Endothelial cell of umbilical vein (primary cell): ENCODE data around the gene SCAMP2. TPM values are rescaled to one million over a fixed set of nuclear protein-coding genes. Genes with fewer than 3 reads are reported as not detected.
A peak's percentile ranks its signal among the peaks of the same experiment; 100 is the strongest.

Experiments
- BruUV-seq: library from RNA; stranded (reverse); fragments of 400-500 nt; replicated peaks from 2 replicates; lab custom pipeline; 2021; lab: Mats Ljungman, UMichigan
- CTCF ChIA-PET: fragments of 300-600, 350-600 bp; sonication (Branson Sonifier 250); formaldehyde crosslinking; loops from one replicate; lab custom pipeline; 2021; ENCODE audit warnings: antibody characterized with exemption, inconsistent platforms; lab: Charles Lee
- POLR2A ChIA-PET: fragments of 300-600, 350-600 bp; sonication (Branson Sonifier 250); formaldehyde crosslinking; loops from one replicate; lab custom pipeline; 2021; ENCODE audit warnings: antibody characterized with exemption, inconsistent platforms; lab: Charles Lee
- DNase-seq: peaks from one replicate; pipeline ENCODE4 v3.0.0-alpha.2; 2011; ENCODE audit warnings: low read depth, low spot score
- FAIRE-seq: peaks from 2 replicates; lab custom pipeline; 2011; peaks lifted over from hg19 to GRCh38; lab: Jason Lieb, UNC
- H2AFZ ChIP-seq: 2 replicates; pipeline ENCODE4 v1.6.0; 2012; ENCODE audit warnings: low read depth, low read length, control low read depth, inconsistent platforms
- H3K27ac ChIP-seq: 2 replicates; pipeline ENCODE4 v1.5.1; 2011; ENCODE audit warnings: low read depth, mild to moderate bottlenecking, control low read depth, low read length, moderate library complexity; ENCODE audit not compliant: insufficient read depth
- H3K27me3 ChIP-seq, 2 experiments: 2 replicates each; pipeline versions ENCODE4 v1.6.0 to v1.6.1; 2011; ENCODE audit warnings: low read length in 2 of 2, mixed read lengths in 1 of 2; ENCODE audit not compliant: control insufficient read depth in 2 of 2, insufficient read depth in 2 of 2
- H3K36me3 ChIP-seq, 2 experiments: 2 replicates in 1 of 2; 3 replicates in 1 of 2; pipeline ENCODE4 v1.5.1; 2011; ENCODE audit warnings: low read length in 2 of 2, mild to moderate bottlenecking in 1 of 2, moderate library complexity in 1 of 2; ENCODE audit not compliant: control insufficient read depth in 2 of 2, insufficient read depth in 2 of 2; ENCODE audit errors: extremely low read depth in 1 of 2
- H3K4me1 ChIP-seq: 3 replicates; pipeline ENCODE4 v1.5.1; 2011; ENCODE audit warnings: mild to moderate bottlenecking, low read length; ENCODE audit not compliant: control insufficient read depth, insufficient read depth; ENCODE audit errors: extremely low read depth
- H3K4me2 ChIP-seq: 2 replicates; pipeline ENCODE4 v1.6.1; 2011; ENCODE audit warnings: low read length, control low read depth, mixed read lengths; ENCODE audit not compliant: insufficient read depth
- H3K4me3 ChIP-seq, 3 experiments: fragments of 200-600 bp in 1 of 3; sonication (generic), shearing (Covaris generic) in 1 of 3; replicated peaks in 1 of 3; 2 replicates each; pipeline ENCODE4 v1.5.1; 2011 to 2016; ENCODE audit warnings: control low read depth in 3 of 3, low read length in 3 of 3, mild to moderate bottlenecking in 2 of 3, inconsistent platforms in 1 of 3, low read depth in 1 of 3, moderate library complexity in 1 of 3; ENCODE audit not compliant: insufficient read depth in 1 of 3
- H3K79me2 ChIP-seq: 2 replicates; pipeline ENCODE4 v1.6.0; 2012; ENCODE audit warnings: low read length, inconsistent platforms; ENCODE audit not compliant: control insufficient read depth, insufficient read depth
- H3K9ac ChIP-seq: replicated peaks from 2 replicates; pipeline ENCODE3; 2011; ENCODE audit warnings: low read length, control low read depth; ENCODE audit not compliant: insufficient read depth; ENCODE audit errors: extremely low read depth
- H3K9me1 ChIP-seq: replicated peaks from 3 replicates; pipeline ENCODE4 v1.6.0; 2011; ENCODE audit warnings: mild to moderate bottlenecking, low read length; ENCODE audit not compliant: control insufficient read depth, insufficient read depth; ENCODE audit errors: extremely low read depth
- H3K9me3 ChIP-seq: replicated peaks from 2 replicates; pipeline ENCODE4 v1.5.1; 2012; ENCODE audit warnings: low read length, inconsistent platforms; ENCODE audit not compliant: control insufficient read depth, insufficient read depth
- H4K20me1 ChIP-seq: replicated peaks from 2 replicates; pipeline ENCODE3; 2011; ENCODE audit warnings: mild to moderate bottlenecking, low read length; ENCODE audit not compliant: control insufficient read depth, insufficient read depth; ENCODE audit errors: extremely low read depth
- CTCF ChIP-seq, 2 donors: IDR thresholded peaks; 1 replicate in 1 of 2; 2 replicates in 1 of 2; pipeline ENCODE4 v1.5.1; 2011; ENCODE audit warnings: low read length in 2 of 2, mild to moderate bottlenecking in 2 of 2, moderate library complexity in 2 of 2, control low read depth in 1 of 2, inconsistent platforms in 1 of 2, low read depth in 1 of 2; ENCODE audit not compliant: insufficient read depth in 1 of 2; ENCODE audit errors: extremely low read depth in 1 of 2
- EZH2 ChIP-seq: IDR thresholded peaks from 2 replicates; pipeline ENCODE4 v1.6.1; 2012; ENCODE audit warnings: borderline replicate concordance, low read depth, mild to moderate bottlenecking, moderate library complexity, low read length, inconsistent platforms; ENCODE audit not compliant: severe bottlenecking
- FOS ChIP-seq: IDR thresholded peaks from 2 replicates; pipeline ENCODE4 v1.6.1; 2011; ENCODE audit warnings: mild to moderate bottlenecking, low read length, moderate library complexity, borderline replicate concordance; ENCODE audit not compliant: insufficient read depth
- GATA2 ChIP-seq: IDR thresholded peaks from 2 replicates; pipeline ENCODE4 v1.7.0; 2011; ENCODE audit warnings: low read depth, mild to moderate bottlenecking, moderate library complexity, mixed read lengths, low read length; ENCODE audit not compliant: insufficient read length, insufficient read depth
- JUN ChIP-seq: IDR thresholded peaks from 2 replicates; pipeline ENCODE4 v1.6.1; 2011; ENCODE audit warnings: borderline replicate concordance, low read depth; ENCODE audit not compliant: insufficient read length, insufficient read depth
- MAX ChIP-seq: IDR thresholded peaks from 2 replicates; pipeline ENCODE4 v1.6.1; 2011; ENCODE audit not compliant: insufficient read depth, insufficient read length
- MYC ChIP-seq: IDR thresholded peaks from one replicate; pipeline ENCODE4 v1.6.1; 2011; ENCODE audit warnings: mild to moderate bottlenecking, low read depth, low read length
- POLR2A ChIP-seq: IDR thresholded peaks from 2 replicates; pipeline ENCODE4 v1.6.1; 2012; ENCODE audit warnings: low read depth, mild to moderate bottlenecking, control low read depth, low read length
- POLR2AphosphoS5 ChIP-seq: IDR thresholded peaks from 2 replicates; pipeline ENCODE4 v1.6.1; 2012; ENCODE audit warnings: low read depth, mild to moderate bottlenecking, control low read depth, low read length, moderate library complexity; ENCODE audit not compliant: insufficient read depth
- dilution Hi-C: fragments of 300-500 bp; cut with MboI; formaldehyde crosslinking; loops from one replicate; pipeline ENCODE4 v1.15.0; 2019; ENCODE audit warnings: low sequenced_read_pairs; ENCODE audit not compliant: extremely low pct_ligation_motif_present
- intact Hi-C: fragments of 100-400 bp; cut with micrococcal nuclease; formaldehyde crosslinking; loops from one replicate; pipeline ENCODE4 v1.10.0; 2022
- polyA plus RNA-seq, 4 experiments: library from polyadenylated mRNA; depleted of rRNA in 3 of 4; stranded (reverse) in 3 of 4; unstranded in 1 of 4; fragments of >200 nt; gene quantifications; 2 replicates each; pipeline versions ENCODE4 v1.2.1 to v1.2.3, GENCODE V29; 2011 to 2012; ENCODE audit warnings: missing spikeins in 1 of 4
- total RNA-seq: library from RNA; stranded (reverse); gene quantifications from 2 replicates; pipeline ENCODE4 v1.2.3, GENCODE V29; 2021

SCAMP2 gene
- total and polyA plus RNA-seq, 2 donors (not counting 3 experiments of a cell fraction or from before 2014, with no cell fraction given) = 67.3 to 256 TPM

GRCh38 chr15:74872702-74873035 is 496 bp downstream of the SCAMP2 start:
- no peaks in the 10 kb centered on the region for H3K9me3 ChIP-seq
- H2AFZ ChIP-seq = no peak overlapping the region
- peaks cover 3% of the 10 kb centered on the region in 2 experiments for H3K27me3 ChIP-seq
- peaks cover 40% of the 10 kb centered on the region for H3K4me1 ChIP-seq
- TF ChIP-seq MAX (no peak), CTCF (IDR thresholded peaks at IDR 0.05; ENCODE audit: extremely low read depth in 1 of 2, insufficient read depth in 1 of 2, low read depth in 1 of 2, low read length in 2 of 2) (no peak), POLR2AphosphoS5 (no peak), GATA2 (no peak), POLR2A (no peak), EZH2 (no peak), FOS (no peak), JUN (no peak), MYC (no peak)
- BruUV-seq = no TSS peak
- dilution Hi-C loops (no loop called here), intact Hi-C loops (loop anchor here (1.0 kb wide), 2 partner anchors 29 kb away; partner anchors contain the start of gene ULK3)
- no peak for DNase-seq
- H3K36me3 ChIP-seq = no peaks in the 10 kb centered on the region
- no peaks in the 10 kb centered on the region for H4K20me1 ChIP-seq
- POLR2A ChIA-PET = interaction anchor here (1.3 kb wide), 1 partner anchor 11 kb away, joined by 3 read pairs; no protein-coding TSS in a partner anchor
- peak overlapping the region; percentile 57 for H3K4me2 ChIP-seq
- H3K4me3 ChIP-seq = peak overlapping the region; percentile 42 to 77 (median 65)
- H3K9ac ChIP-seq = peak overlapping the region; percentile 95
- H3K79me2 ChIP-seq = peaks cover 42% of the 10 kb centered on the region
- CTCF ChIA-PET = interaction anchor here (1.0 to 2.0 kb wide), 2 partner anchors 11 to 29 kb away, joined by 4 to 8 read pairs; no protein-coding TSS in a partner anchor
- H3K9me1 ChIP-seq = no peaks in the 10 kb centered on the region
- no peak for FAIRE-seq
- peak overlapping the region; percentile 89 for H3K27ac ChIP-seq
